ENCODE results near the gene SRRD.
"Not testable (repeated sequence)": the region's sequence is repeated elsewhere in the genome, so short reads cannot be mapped to it uniquely, and the experiment has no call there.

Gene SRRD

GRCh38 chr22:26483439-26484359, at the start of gene SRRD, which contains the start of gene HPS4:
Gene SRRD, plus strand, starts transcription at chr22:26483877. Its CDS starts 14 bp downstream, at chr22:26483891.
Gene HPS4, minus strand, starts transcription at chr22:26483783. Its CDS starts 2,021 bp downstream, at chr22:26481762.
- DNase-seq, result peak; percentile 44

DNA sequence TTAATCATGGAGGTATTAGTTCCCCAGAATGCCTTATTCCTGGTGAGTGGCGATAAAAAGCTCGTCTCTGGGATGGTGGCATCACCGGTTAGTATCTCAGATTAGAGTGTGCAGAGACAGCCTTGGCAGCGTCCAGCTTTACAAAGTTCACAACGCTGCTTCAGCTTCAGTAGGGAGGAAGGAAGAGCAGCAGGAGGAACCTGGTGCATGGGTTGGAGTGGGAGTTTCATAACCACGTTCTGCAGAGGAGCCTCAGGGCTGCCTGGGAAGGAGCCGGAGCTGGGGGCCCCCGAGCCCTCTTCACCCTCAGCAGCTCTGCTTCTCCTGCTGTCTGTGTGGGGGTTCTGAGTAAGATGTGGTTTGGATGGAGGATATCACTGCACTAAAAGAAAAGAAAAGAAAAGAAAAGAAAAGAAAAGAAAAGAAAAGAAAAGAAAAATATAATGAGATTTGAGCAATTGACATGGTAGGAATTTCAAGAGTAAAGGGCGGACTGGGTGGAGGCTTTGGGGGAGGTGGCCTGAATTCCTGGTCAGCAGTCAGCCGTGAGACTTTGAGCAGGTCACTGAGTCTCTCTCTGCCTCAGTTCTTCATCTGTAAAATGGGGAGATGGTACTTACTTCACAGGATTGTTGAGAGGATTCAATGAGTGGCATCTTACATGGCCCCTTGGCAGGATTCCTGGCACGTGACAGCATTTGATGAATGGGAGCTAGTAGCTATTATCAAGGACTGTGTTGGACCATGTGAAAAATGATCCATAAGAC, 48.2 kb upstream of the SRRD start:
- no peak for DNase-seq

GRCh38 chr22:26436903-26437515, 46.7 kb upstream of the SRRD start:
- DNase-seq, result no peak

GRCh38 chr22:26437694-26438392, 45.8 kb upstream of the SRRD start:
- no peak for DNase-seq

- not testable (repeated sequence) for DNase-seq
Observed at GRCh38 chr22:26438776-26439175, 44.9 kb upstream of the SRRD start.

GRCh38 chr22:26439559-26439958, 44.1 kb upstream of the SRRD start:
- DNase-seq, result no peak

DNA sequence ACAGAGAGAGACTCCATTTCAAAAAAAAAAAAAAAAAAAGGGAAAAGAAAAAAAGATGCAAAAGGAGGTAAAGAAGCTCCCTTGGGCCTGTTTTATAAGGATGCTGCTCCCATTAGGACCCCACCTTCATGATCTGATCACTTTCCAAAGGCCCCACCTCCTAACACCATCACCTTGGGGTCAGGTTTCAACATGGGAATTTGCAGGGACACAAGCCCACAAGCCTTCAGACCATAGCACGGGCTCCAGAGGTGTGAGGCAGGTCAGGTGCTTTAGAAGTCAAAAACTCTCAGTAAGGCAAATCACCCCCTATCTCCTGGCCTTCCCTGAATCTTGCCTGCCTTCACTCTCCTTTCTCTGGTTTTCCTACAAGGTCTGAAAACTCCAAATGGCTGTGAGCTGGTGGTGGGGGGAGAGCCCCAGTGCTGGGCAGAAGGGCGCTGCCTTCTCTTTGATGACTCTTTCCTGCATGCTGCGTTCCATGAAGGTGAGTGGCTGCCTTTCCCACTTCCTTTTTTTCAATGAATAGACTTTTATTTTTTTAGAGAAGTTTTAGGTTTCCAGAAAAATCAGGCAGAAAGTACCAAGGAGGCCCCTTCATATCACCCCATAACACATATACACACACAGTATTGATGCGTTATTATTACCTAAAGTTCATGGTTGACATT, 41.5 kb upstream of the SRRD start:
- DNase-seq, result no peak

DNA sequence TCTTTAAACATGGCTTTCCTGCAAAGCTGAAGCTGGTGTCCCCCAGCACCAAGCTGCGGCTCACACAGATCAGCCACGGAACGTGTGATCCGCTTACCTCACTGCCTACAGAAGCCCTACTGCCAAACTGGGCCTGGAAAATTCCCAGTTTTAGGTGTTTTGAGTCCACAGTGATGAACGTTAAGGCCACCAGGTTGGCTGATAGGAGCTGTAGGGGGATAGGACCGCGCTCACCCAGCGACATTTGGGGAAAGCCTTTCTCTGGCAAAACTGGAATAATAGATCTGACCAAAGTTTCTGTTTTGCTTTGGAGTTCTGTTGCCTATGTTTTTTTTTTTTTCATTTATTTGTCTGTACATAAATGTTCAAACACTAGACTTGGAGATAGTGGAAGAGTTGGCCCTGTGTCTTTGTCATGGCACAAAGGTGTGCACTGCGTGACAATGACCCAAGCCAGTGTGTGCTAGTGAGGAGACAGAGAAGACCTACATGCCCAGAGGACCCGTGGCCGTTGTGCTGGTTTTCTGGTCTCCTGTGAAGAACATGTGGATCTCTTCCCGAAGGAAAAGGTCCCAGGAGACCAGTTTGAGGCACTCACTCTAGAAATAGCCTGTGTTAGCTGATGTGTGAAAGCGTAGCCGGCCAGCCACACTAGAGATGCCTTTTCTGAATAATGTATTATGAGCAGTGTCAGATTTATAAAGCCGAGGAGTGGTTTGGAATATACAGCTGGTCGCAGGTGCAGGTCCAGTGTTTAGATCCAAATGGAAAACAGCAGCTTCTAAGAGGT, 39.6 kb upstream of the SRRD start:
- no peak for DNase-seq

DNA sequence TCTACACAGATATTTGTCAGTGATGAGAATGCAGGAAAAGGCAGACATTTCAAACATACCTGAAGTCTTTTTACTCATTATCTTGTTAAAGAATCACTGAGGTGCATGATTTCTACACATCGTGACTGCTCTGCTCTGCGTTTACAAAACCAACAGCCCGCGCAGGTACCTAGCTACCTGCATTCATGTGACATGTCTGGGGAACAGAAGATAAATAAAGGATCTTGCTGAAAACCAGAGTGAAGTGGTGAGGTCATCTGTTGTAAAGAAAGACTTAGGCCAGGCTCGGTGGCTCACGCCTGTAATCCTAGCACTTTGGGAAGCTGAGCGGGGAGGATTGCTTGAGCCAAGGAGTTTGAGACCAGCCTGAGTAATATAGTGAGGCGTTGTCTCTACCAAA, 38.9 kb upstream of the SRRD start:
- DNase-seq, result no peak

- no peak for DNase-seq
Observed at GRCh38 chr22:26445577-26446275, 38.0 kb upstream of the SRRD start.

DNA sequence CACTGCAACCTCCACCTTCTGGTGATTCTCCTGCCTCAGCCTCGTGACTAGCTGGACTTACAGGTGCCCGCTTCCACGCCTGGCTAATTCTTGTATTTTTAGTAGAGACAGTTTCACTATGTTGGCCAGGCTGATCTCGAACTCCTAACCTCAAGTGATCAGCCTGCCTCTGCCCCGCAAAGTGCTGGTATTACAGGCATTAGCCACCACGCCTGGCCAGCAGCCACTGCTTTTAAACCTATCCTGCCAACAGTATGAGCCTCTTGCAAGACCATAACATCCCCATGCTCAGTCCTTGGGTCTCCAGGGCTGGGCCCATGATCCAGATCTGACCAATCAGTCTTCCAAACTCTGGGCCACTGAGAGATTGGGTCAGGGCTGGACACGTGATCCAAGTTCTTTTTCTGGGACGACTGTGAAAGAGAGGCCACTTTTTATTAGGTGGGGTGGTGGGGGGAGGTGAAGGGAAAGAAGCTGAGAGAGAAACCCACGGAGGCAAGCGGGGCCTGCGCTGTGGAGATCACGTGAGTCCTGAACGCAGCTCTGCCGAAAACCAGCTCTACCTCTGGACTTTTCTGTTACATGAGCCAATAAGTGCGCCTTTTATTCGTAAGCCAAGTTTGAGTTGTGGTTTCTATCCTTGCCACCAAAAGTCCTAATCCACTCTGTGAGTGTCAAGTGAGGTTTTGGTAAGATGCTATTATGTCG, 36.7 kb upstream of the SRRD start:
- no peak for DNase-seq

- no peak for DNase-seq
Observed at GRCh38 chr22:26447584-26448329, 35.9 kb upstream of the SRRD start.

DNA sequence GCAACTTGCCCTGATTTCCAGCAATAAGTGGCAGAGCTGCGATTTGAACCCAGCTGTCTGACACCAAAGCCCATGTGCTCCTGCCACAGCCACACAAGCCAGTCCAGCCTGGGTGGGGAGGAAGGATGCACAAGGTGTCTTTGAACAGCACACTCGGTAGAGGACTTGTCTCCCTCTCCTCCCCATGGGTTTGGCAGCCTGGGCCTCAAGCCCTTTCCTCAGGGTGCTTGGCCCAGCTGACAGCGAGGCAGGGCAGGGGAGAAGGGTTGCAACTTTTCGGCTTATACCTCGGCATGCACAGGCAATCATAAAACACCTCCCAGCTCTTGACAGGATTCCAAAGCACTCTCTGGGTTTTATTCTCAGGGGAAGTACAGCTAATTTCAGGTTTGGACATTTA, 35.3 kb upstream of the SRRD start:
- DNase-seq, result no peak

- no peak for DNase-seq
Observed at GRCh38 chr22:26448941-26449340, 34.7 kb upstream of the SRRD start.

DNA sequence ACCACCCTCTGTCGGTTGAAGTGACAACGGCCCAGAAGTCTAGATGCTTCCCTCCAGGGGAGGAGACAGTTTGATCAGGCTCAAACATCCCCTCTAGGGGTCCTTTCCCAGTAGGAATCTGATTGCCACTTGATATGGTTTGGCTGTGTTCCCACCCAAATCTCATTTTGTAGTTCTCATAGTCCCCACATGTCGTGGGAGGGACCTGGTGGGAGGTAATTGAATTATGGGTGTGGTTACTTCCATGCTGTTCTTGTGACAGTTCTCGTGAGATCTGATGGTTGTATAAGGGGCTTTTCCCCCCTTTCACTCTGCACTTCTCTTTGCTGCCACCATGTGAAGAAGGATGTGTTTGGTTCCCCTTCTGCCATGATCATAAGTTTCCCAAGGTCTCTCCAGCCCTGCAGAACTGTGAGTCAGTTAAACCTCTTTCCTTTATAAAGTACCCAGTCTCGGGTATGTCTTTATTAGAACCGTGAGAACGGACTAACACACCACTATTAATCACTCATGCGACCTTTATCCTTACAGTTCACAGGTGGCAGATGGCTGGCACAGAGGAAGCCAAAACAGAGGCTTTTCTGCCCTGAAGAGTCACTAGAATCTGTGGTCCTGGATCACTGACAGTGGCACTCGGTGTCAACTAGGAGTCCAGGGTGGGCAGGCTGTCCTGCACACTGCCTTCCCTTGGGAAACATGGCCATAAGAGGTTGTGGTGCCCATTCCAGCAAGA, 33.1 kb upstream of the SRRD start:
- DNase-seq, result no peak

DNA sequence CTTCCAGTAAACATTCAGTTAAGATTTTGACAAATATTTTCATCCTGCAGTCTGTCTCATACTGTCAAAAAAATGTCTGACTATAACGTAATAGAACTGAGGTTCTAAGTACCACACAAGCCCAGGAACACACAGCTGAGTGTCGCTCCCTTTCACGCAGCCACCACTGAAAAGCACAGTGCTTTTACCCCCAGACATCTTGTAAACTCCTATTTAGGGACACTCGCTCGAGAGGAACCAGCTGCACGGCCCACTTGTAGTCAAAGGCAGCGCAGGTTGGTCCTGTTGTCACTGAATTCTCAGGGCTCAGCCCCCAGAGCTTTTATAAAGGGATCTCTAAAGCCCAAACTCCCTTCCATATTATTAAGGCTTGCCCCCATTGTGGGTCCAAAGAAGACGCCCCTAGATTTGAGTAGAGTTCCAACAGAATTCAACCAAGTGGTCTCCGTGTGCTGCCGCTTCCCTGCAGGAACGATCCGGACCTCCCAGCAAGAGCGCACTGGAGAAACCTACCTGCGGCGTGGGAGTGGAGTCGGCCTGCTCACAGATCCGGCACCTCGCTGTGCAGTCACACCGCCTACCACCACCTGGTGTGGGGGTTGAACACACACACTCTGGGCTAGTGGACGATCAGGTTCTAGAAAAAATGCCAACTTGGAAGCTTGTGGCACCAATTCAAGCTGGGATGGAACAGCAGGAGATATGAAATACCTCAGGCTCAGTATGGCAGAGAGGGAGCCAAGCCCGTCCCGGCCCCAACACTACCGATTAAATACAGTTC, 31.3 kb upstream of the SRRD start:
- DNase-seq, result no peak

GRCh38 chr22:26453216-26453615, 30.5 kb upstream of the SRRD start:
- DNase-seq, result no peak
